GM12878 (cell line): Measurements from ENCODE around the gene NF1.

ENCODE experiments used
- CHD2 ChIP-seq: IDR thresholded peaks from 2 replicates; pipeline ENCODE4 v1.6.1; 2011; ENCODE audit warnings: low read depth, low read length, improper control_type of control experiment, borderline replicate concordance
- EED ChIP-seq: sonication (generic); IDR thresholded peaks from 2 replicates; pipeline ENCODE4 v1.6.1; 2016; ENCODE audit warnings: antibody characterized with exemption, low read depth
- EP300 ChIP-seq, 2 experiments: fragments of 150-350 bp in 1 of 2; IDR thresholded peaks; 2 replicates each; pipeline ENCODE4 v1.6.1; 2011 to 2012; ENCODE audit warnings: low read depth in 2 of 2, low read length in 2 of 2, borderline replicate concordance in 1 of 2, improper control_type of control experiment in 1 of 2, inconsistent platforms in 1 of 2; ENCODE audit not compliant: control insufficient read depth in 1 of 2
- NR2F1 ChIP-seq: fragments of 450-650 bp; conservative IDR thresholded peaks from 2 replicates; pipeline ENCODE4 v1.6.1; 2017; ENCODE audit warnings: mild to moderate bottlenecking
- POLR2A ChIP-seq: IDR thresholded peaks from 2 replicates; pipeline ENCODE4 v1.6.1; 2011; ENCODE audit warnings: low read depth, mild to moderate bottlenecking, low read length
- RELA ChIP-seq: fragments of 450-650 bp; IDR thresholded peaks from 2 replicates; pipeline ENCODE4 v1.8.0; 2014; ENCODE audit warnings: borderline replicate concordance; ENCODE audit not compliant: partially characterized antibody
- TARDBP ChIP-seq: IDR thresholded peaks from 2 replicates; pipeline ENCODE4 v1.6.1; 2016; ENCODE audit warnings: borderline replicate concordance
- TBL1XR1 ChIP-seq: IDR thresholded peaks from 2 replicates; pipeline ENCODE4 v1.6.1; 2012; ENCODE audit warnings: low read depth, low read length, improper control_type of control experiment
- TCF3 ChIP-seq: IDR thresholded peaks from 2 replicates; pipeline ENCODE4 v1.6.1; 2012; ENCODE audit warnings: low read depth, mild to moderate bottlenecking, low read length, borderline replicate concordance; ENCODE audit not compliant: insufficient read depth
- TF ChIP-seq, protein P1 (sequence below), 3 experiments: IDR thresholded peaks in 2 of 3; conservative IDR thresholded peaks in 1 of 3; 2 replicates each; pipeline ENCODE4 v1.5.1; 2011; ENCODE audit warnings: low read depth in 3 of 3, low read length in 3 of 3, mild to moderate bottlenecking in 3 of 3, control low read depth in 2 of 3, moderate library complexity in 2 of 3, inconsistent platforms in 1 of 3, mixed read lengths in 1 of 3; ENCODE audit not compliant: control insufficient read depth in 2 of 3, insufficient read depth in 1 of 3; ENCODE audit errors: extremely low read depth in 1 of 3
- TF ChIP-seq, protein P2 (sequence below): fragments of 450-650 bp; conservative IDR thresholded peaks from 2 replicates; pipeline ENCODE4 v1.6.1; 2017; ENCODE audit warnings: mild to moderate bottlenecking, moderate library complexity

DNA sequence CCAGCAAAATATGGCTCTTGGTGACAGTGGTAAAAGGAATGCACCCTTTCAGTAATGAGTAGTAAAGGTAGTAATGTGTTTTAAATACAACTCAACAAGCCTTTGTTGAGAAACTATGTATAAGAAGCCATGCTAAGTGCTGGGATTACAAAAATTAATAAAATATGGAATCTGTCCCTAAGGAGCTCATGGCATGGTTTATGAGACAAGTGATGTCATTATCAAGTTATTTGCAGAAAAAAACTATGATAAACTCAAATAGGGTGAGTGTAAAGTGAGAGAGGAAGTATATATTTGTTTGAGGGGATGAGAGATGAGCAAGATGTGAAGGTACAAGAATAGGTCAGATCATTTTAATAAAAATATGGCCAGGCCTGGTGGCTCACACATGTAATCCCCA, 76.9 kb downstream of the NF1 start:
- TF ChIP-seq RELA, result no peak
- no peak for TF ChIP-seq TBL1XR1
- no peak for TF ChIP-seq NR2F1
- no peak for TF ChIP-seq TCF3
- TF ChIP-seq POLR2A, result no peak
- TF ChIP-seq, protein P1, sequence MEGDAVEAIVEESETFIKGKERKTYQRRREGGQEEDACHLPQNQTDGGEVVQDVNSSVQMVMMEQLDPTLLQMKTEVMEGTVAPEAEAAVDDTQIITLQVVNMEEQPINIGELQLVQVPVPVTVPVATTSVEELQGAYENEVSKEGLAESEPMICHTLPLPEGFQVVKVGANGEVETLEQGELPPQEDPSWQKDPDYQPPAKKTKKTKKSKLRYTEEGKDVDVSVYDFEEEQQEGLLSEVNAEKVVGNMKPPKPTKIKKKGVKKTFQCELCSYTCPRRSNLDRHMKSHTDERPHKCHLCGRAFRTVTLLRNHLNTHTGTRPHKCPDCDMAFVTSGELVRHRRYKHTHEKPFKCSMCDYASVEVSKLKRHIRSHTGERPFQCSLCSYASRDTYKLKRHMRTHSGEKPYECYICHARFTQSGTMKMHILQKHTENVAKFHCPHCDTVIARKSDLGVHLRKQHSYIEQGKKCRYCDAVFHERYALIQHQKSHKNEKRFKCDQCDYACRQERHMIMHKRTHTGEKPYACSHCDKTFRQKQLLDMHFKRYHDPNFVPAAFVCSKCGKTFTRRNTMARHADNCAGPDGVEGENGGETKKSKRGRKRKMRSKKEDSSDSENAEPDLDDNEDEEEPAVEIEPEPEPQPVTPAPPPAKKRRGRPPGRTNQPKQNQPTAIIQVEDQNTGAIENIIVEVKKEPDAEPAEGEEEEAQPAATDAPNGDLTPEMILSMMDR (IDR thresholded peaks at IDR 0.05 in 2 of 3, conservative IDR thresholded peaks at IDR 0.05 in 1 of 3; ENCODE audit: control insufficient read depth in 2 of 3, extremely low read depth in 1 of 3, insufficient read depth in 1 of 3, low read depth in 3 of 3, low read length in 3 of 3), result no peak
- TF ChIP-seq, protein P2, sequence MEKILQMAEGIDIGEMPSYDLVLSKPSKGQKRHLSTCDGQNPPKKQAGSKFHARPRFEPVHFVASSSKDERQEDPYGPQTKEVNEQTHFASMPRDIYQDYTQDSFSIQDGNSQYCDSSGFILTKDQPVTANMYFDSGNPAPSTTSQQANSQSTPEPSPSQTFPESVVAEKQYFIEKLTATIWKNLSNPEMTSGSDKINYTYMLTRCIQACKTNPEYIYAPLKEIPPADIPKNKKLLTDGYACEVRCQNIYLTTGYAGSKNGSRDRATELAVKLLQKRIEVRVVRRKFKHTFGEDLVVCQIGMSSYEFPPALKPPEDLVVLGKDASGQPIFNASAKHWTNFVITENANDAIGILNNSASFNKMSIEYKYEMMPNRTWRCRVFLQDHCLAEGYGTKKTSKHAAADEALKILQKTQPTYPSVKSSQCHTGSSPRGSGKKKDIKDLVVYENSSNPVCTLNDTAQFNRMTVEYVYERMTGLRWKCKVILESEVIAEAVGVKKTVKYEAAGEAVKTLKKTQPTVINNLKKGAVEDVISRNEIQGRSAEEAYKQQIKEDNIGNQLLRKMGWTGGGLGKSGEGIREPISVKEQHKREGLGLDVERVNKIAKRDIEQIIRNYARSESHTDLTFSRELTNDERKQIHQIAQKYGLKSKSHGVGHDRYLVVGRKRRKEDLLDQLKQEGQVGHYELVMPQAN, result no peak
- TF ChIP-seq EED, result no peak
- no peak for TF ChIP-seq TARDBP
- no peak for TF ChIP-seq EP300 (IDR thresholded peaks at IDR 0.05; ENCODE audit: borderline replicate concordance in 1 of 2, control insufficient read depth in 1 of 2, low read depth in 2 of 2, low read length in 2 of 2)
- TF ChIP-seq CHD2, result no peak
